ENCODE data around the gene SPATA3. TPM values are rescaled to one million over a fixed set of nuclear protein-coding genes. Genes with fewer than 3 reads are reported as not detected.

Gene SPATA3
- total RNA-seq, 1 donor = not detected

DNA sequence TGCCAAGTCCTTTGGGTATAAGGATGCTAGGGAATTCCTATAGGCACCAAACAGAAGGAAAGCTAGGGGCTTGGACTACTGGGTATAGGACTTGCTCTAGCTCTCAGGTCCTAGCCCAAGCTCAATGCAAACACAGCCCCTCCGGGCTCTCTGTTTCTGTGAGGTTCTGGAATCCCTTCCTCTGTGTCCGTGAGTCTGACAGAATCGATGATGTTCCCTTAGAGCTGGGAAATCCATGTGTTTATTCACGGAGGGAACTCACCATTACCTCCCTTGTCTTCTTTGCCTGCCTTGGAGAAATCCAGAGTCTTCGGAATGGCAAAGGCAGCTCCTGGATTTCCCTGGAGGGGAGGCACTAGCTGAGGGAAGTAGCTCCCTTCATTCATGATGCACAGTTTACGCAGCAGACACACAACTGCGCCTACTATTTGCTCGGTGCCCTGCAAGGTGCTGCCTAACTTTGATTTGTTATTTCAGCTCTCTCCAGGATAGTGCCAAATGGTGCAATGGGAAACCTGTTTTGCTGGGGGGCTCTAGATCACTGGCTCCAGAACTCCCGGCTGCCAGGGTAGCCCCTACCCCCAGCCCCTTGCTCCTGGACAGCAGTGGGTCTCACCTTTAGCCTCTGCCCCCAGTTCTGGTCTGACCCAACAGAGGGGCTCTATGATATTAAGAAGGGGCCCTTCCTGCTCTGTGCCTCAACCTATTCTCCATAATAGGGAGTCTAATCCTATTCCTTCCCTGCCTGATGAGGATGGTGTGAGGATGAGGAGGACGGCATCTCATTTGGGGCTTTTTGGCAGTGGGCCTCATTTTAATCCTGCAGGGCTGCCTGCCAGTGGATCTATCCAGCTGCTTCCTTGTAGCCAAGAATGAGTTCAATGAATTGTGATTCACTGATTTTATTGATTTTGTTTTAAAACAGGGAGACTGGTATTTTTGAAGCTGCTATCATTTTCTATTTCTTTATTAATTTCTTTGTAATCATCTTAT, 52.3 kb downstream of the SPATA3 start:
- no peak overlapping the region for H3K4me3 ChIP-seq (ENCODE audit: low read depth, low read length)
- no peak for TF ChIP-seq CTCF (IDR thresholded peaks at IDR 0.05; ENCODE audit: insufficient read depth, low read length)
- no peak for DNase-seq (ENCODE audit: low read depth)

GRCh38 chr2:231049286-231050017, 53.5 kb downstream of the SPATA3 start:
- no peak for TF ChIP-seq CTCF (IDR thresholded peaks at IDR 0.05; ENCODE audit: insufficient read depth, low read length)
- DNase-seq (ENCODE audit: low read depth) = no peak
- H3K4me3 ChIP-seq (ENCODE audit: low read depth, low read length) = no peak overlapping the region

GRCh38 chr2:231050018-231050901, 54.3 kb downstream of the SPATA3 start:
- TF ChIP-seq CTCF (IDR thresholded peaks at IDR 0.05; ENCODE audit: insufficient read depth, low read length) = no peak
- DNase-seq (ENCODE audit: low read depth) = no peak
- H3K4me3 ChIP-seq (ENCODE audit: low read depth, low read length) = no peak overlapping the region

- DNase-seq (ENCODE audit: low read depth) = no peak
- no peak for TF ChIP-seq CTCF (IDR thresholded peaks at IDR 0.05; ENCODE audit: insufficient read depth, low read length)
- H3K4me3 ChIP-seq (ENCODE audit: low read depth, low read length) = no peak overlapping the region
These were observed 55.2 kb downstream of the SPATA3 start for GRCh38 chr2:231051116-231051515.

DNA sequence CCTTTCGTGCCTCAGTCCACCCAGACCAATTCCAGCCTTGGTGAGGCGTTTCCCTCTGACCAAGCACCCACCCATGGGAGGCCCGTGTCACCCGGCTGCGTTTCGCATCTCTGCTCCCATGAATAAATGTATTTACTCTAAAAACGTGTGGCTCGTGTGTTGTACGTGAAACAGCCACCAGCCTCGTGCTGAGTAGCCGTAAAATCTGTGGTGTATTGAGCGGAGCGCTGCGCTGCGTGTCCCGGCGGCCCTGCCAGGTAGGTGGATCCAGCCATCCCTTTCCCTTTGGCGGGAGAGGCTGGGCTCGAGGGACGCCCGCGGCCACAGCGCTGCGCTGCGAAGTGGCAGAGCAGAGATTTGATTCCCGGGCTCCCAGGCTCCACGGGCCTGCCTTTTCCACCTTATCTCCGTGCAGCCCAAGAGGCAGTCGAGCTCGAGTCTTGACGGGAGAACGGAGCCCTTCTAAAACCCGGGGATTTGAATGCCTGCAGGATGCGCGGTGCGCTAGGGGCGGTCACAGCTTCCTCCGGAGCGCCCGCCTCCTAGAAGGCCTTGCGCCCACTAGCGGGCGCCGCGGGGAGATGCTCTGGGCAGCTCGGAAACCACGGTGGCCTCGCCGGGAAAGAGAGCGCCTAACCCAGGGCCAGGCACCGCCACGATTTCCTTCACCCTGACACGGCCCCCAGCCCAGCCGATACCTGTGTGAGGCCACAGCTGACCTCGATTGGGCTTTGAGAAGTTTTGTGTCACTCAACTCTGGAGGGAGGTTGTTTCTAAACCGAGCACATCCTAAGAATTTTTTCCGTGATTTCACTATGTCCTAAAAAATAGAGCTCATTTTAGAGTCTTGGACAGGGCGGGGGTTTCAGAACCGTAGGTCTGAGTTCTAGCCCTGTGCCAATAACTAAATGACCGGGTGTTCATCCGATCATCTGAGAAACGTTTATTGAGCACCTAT, 56.9 kb downstream of the SPATA3 start:
- DNase-seq (ENCODE audit: low read depth) = peak; percentile 76
- H3K4me3 ChIP-seq (ENCODE audit: low read depth, low read length) = peak overlapping the region; percentile 69
- peak; percentile 98 for TF ChIP-seq CTCF (IDR thresholded peaks at IDR 0.05; ENCODE audit: insufficient read depth, low read length)
